ENCODE results near the gene RAB3B.
A peak's percentile ranks its signal among the peaks of the same experiment; 100 is the strongest.
"Not testable (repeated sequence)": the region's sequence is repeated elsewhere in the genome, so short reads cannot be mapped to it uniquely, and the experiment has no call there.

The RAB3B gene, protein sequence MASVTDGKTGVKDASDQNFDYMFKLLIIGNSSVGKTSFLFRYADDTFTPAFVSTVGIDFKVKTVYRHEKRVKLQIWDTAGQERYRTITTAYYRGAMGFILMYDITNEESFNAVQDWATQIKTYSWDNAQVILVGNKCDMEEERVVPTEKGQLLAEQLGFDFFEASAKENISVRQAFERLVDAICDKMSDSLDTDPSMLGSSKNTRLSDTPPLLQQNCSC

DNA sequence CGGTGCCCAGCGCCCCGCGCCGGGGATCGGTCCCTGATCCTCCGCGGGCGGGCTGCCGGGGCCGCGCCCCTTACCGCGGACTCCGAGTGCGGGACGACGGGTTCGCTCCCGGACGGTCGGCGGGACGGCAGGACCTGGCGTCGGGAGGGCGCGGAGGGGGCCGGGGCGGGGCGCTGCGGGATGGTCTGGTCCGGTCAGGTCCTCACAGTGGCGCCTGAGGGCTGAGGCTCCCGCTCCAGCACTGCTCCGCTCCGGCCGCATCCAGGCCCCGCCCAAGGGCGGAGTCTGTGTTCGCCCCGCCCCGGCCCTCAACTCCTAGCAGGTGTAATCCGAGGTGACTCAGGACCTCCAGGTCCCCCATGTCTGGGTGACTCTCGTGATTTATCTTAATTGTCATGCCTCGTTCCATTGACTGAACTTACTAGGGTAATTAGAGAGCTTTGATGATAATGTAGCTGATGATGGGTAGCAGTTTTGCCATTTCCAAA is at the start of gene RAB3B:
RAB3B (minus strand) TSS at position 223 of the 488 bp plus-strand sequence. CDS start 13,583 bp downstream, outside the sequence.
- DNase-seq (ENCODE audit: low spot score): no peak

DNA sequence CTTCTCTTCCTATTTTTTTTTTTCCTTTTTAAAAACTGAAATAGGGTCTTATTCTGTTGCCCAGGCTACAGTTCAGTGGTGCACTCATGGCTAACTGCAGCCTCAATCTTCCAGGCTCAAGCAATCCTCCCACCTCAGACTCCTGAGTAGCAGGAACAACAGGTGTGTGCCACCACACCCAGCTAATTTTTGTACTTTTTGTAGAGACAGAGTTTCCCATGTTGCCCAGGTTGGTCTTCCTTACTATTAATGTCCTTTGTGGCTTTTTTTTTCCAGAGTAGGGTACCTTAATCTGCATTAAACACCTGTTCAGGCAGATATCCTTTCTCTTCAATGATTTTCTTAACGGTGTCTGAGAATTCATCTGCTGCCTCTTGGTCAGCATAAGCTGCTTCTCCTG is 47.4 kb upstream of the RAB3B start:
- no peak for DNase-seq (ENCODE audit: low spot score)

DNA sequence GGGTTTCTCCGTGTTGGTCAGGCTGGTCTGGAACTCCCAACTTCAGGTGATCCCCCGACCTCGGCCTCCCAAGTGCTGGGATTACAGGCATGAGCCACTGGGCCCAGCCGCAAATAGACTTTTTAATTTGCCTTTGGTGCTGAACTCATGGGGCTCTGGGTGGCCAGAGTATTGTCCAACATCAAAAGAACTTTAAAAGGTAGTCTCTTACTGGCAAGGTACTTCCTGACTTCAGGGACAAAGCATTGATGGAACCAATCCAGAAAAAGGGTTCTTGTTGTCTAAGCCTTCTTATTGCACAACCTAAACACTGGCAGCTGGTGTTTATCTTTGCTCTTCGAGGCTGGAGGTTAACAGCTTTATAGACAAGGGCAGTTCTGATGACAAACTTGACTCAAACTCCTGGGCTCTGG is 46.9 kb upstream of the RAB3B start:
- no peak for DNase-seq (ENCODE audit: low spot score)

DNA sequence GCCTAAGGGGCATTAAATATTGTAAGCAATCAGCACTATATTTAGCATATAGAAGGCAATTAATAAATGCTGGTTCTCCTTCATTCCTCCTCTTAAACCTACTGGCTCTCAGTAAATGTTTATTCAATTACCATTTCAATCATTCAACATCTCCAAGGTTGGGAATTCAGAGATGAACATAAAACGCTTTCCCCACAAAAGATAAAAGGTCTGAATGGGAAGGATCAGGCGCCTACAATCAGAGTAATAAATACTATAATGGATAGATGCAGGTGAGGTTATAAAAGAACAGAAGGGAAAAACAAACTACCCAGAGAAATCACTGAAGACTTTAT is 43.5 kb upstream of the RAB3B start:
- DNase-seq (ENCODE audit: low spot score): no peak

DNA sequence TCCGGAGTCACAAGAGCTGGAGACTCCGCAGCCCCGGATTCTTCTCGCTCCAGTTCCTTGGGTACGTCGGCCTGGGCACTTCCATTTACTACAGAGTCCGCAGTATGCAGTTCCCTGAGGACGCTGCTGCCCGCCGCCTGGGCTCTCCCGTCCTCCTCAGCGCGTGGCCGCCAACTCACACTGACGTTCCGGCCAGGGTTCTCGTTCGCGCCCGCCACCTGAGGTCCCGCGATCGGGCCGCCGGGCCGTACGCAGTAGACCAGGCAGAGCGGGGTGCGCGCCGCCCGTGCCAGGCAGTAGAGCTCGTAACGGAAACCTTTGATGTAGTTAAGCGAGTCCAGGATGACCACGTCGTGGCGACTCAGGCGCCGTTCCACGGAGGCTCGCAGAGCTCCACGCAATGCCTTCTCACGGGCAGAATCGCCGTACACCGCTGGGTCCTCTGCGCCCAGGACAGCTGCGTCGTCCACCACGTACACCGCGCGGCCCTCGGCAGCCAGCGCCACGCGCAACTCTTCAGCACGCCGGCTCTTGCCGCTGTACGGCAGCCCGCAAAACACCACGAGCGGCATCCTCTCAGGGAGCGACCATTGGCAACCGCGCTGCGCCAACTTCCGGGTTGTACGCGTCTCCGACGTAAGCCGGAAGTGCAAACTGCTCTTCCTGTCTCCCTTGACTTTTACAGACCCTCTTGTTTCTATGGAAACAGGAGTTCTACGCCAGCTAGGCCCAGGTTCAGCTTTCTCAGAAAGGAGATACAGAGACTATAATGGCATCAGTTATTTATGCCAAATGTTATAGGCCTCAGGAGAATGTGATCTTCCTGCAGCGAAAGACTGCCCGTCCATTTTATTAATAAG is 42.9 kb upstream of the RAB3B start, which contains the start of gene KTI12:
KTI12 (minus strand) TSS at position 621 of the 860 bp plus-strand sequence; CDS start at position 572, 49 bp downstream.
- peak; percentile 90 for DNase-seq (ENCODE audit: low spot score)

DNA sequence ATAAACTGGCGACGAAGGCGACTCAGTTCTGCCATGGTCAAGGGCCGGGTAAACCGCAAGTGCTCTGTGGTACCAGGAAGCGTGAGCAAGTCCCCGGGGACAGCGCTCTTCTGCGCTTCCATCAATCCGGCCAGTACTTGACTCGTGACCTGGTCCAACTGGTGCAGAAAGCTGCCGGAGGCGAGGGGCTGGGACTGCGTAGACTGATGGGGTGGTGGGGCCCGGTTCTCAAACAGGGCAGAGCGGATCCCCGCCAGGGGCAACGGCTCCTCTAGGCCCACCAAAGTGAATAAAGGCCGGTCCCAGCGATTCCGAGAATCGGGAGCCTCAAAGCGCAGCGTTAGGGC is 42.3 kb upstream of the RAB3B start:
- DNase-seq (ENCODE audit: low spot score): peak; percentile 66

DNA sequence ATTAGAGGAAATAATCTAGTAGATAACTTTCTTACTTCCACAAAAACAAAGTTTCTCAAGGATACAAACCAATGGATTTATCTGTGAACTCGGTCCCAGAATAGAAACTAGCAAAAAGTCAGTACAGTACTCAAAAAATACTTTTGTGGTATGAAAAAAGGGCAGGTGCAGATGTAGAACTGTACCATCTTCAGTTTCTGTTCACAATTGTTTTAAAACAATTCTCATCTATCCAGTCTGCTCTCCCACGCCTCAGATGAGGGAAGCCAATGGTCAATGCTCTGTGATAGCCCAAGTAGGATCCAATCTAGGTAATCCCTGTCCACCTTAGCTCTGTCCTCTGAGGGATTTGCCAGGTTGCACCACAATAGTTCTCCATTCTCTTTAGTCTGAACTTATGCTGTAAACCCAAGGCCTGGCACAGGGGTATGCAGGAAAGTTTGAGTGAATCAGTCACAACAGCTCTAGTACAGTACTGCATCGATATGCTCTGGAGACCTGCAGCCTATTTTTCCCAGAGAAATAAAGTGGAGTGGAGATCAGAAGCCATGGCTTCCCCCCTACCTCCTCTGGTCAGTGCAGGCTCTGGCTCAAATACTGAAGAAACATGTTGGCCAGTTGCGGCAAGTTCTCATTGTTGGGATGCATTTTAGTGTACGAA is 41.8 kb upstream of the RAB3B start:
- DNase-seq (ENCODE audit: low spot score): no peak

DNA sequence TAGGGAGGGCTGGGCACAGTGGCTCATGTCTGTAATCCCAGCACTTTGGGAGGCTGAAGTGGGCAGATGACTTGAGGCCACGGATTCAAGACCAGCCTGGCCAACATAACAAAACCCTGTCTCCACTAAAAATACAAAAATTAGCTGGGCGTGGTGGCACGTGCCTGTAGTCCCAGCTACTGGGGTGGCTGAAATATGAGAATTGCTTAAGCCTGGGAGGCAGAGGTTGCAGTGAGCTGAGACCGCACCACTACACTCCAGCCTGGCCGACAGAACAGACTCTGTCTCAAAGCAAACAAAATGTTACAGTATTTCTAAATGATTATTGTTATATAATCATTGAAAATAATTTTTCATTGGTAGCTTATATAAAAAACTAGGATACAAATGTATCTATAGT is 38.3 kb upstream of the RAB3B start:
- not testable (repeated sequence) for DNase-seq (ENCODE audit: low spot score)

DNA sequence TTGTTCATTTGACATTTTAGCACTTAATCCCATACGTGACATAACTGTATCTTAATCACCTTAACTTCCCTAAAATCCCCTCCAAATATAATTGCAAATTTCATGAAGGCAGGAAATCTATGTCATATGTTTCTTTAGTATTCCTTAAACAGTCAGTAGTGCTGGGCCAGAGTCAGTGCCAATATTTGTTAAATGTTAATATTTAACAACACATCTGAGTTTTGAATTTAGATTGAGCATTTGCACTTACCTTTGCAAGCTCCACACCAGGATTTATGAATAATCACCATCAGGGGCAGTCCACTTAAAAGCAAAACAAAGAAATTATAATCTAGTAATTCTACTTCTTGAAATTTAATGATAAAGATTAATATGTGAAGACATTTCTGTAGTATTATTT is 37.8 kb upstream of the RAB3B start:
- DNase-seq (ENCODE audit: low spot score): no peak

DNA sequence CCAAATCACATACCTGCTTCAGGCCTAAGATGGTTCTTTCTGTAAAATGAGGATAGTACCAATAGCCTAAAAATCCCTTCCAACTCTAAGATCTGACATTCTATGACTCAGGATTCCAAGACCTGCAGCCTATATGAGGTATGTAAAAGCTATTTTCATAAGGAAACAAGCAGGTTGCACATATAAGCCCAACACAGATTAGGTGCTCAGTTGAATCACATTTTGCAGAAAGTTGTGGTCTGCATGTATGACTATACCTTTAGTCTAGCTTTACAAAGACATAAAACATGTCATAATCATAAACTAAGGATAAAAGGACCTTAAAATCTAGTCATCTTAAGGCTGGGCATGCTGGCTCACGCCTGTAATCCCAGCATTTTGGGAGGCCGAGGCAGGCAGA is 35.8 kb upstream of the RAB3B start:
- no peak for DNase-seq (ENCODE audit: low spot score)

DNA sequence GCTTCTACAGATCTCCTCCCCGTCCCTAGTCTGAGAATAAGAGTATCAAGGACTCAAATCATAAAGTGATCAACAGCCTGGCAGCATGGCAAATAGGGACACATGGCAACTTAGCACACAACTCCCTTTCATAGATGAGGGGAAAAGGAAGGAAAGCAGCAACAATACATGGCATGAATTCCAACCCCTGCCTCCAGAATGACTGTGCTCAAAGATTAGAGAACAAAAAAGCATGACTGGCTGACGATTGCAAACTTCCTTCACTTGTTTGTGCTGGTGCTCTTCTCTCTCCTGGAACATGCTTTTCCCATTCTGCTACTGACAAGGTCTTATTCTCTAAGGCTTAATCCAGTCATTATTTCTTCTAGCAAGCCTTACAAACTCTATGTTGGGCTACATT is 31.6 kb upstream of the RAB3B start:
- no peak for DNase-seq (ENCODE audit: low spot score)

DNA sequence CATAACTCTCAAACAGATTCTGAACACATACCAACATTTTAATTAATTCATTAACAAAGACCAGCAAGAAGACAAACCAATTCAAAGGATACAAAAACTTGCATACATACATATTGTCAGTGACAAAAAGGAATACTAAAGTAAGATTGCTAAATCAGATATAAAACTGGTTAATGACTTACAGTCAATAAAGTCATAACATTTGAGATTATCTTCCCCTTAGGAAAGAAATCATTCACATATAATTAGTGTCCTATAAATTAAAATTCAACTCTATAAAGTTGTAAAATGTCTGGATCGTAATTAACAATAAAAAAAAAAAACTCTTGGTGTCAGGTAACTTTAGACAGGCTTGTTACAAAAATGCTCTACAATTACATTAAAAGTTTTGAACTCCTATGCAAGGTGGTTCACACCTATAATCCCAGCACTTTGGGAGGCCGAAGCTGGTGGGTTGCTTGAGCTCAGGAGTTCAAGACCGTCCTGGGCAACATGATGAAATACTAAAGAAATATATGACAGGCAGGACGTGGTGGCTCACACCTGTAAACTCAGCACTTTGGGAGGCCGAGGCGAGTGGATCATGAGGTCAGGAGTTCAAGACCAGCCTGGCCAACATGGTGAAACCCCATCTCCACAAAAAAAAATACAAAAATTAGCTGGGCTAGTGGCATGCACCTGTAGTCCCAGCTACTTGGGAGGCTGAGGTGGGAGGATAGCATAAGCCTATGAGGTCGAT is 17.7 kb upstream of the RAB3B start:
- no peak for DNase-seq (ENCODE audit: low spot score)

DNA sequence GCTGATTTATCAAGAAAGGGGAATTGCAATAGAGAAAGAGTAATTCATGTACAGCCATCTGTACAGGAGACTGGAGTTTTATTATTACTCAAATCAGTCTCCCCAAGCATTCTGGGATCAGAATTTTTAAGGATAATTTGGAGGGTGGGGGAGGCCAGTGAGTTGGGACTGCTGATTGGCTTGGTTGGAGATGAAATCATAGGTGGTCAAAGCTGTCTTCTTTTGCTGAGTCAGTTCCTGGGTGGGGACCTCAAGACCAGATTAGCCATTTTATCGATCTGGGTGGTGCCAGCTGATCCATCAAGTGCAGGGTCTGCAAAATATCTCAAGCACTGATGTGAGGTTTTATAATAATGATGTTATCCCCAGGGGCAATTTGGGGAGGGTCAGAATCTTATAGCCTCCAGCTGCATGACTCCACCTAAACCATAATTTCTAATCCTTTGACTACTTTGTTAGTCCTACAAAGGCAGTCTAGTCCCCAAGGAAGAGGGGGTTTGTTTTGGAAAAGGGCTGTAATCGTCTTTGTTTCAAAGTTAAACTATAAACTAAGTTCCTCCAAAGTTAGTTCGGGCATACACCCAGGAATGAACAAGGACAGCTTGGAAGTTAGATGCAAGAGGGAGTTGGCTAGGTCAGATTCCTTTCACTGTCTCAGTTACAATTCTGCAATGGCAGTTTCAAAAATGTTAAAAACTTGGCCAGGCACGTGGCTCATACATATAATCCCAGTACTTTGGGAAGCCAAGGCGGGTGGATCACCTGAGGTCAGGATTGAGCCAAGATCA is 16.9 kb upstream of the RAB3B start:
- DNase-seq (ENCODE audit: low spot score): no peak

DNA sequence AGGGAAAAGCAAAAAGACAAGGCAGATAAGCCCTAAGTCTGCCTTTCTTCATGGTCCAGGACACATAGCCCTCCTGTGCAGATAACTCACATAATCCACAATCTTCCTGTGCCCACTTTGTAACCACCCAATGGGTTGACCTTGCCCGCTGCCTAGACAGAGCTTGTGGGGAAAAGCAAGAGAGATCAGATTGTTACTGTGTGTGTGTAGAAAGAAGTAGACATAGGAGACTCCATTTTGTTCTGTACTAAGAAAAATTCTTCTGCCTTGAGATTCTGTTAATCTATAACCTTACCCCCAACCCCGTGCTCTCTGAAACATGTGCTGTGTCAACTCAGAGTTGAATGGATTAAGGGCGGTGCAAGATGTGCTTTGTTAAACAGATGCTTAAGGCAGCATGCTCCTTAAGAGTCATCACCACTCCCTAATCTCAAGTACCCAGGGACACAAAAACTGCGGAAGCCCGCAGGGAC is 15.6 kb upstream of the RAB3B start:
- DNase-seq (ENCODE audit: low spot score): not testable (repeated sequence)

DNA sequence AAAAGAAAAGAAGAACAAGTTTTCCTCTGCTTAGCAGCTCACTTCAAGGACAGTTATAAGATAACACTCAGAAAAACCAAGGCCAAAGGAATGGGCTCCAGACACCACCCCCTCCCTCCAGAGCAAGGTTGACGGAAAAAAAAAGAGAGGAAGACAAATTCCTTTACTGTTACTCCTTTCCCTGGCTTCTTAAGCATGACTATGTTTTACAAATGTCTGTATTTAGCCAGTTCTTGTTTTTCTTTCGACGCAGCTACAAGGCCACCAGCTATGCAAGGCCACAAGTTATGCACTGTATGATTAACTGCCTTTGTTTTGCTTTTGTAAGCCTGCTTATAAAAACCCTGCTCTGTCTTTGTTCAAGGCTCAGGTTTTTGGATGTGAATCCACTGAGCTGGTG is 15.0 kb upstream of the RAB3B start:
- not testable (repeated sequence) for DNase-seq (ENCODE audit: low spot score)

DNA sequence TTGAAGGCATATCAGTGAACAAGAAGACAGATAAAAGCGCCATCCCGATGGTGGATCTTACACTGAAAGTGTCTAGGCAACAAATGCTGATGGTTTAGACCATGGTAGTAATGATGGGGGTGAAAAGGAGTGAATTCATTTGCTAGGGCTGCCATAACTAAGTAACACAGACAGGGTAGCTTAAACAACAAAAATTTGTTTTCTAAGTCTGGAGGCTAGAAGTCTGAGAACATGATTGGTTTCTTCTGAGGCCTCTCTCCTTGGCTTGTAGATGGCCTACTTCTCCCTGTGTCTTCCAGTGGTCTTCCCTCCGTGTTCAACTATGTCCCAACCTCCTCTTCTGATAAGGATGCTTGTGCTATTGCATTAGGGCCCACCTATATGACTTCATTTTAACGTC is 13.4 kb upstream of the RAB3B start:
- DNase-seq (ENCODE audit: low spot score): no peak

DNA sequence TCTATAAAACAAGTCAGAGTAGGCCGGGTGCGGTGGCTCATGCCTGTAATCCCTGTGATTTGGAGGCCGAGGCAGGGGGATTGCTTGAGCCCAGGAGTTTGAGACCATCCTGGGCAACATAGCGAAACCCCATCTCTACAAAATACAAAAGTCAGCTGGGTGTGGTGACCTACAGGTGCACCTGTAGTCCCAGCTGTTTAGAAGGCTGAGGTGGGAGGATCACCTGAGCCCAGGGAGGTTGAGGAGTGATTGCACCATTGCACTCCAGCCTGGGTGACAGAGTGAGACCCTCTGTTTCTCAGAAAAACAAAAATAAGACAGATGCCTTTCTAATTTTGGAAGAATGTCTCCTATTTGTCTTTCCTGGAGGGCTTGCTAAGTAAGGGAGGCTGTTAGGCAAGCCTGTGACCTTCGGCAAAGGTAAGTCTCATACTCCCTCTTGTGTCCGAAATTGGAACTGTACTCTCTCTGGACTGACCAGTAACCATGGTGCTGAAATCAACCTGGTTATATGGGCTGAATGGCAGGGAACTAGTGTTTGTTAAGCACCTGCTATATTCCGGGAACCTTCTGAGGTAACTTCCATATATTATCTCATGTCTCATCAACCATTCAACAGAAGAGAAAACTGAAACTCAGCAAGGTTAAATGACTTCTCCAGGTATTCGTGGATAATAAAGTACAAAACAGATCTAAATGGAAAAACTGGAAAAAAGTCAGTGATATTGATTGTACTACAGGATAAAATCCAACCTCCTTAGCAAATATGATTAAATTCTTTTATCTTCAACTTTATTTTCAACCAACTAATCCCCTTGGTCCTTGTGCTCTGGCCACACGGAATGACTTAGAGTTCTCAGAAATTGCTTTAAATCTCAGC is 11.8 kb upstream of the RAB3B start:
- DNase-seq (ENCODE audit: low spot score): no peak

DNA sequence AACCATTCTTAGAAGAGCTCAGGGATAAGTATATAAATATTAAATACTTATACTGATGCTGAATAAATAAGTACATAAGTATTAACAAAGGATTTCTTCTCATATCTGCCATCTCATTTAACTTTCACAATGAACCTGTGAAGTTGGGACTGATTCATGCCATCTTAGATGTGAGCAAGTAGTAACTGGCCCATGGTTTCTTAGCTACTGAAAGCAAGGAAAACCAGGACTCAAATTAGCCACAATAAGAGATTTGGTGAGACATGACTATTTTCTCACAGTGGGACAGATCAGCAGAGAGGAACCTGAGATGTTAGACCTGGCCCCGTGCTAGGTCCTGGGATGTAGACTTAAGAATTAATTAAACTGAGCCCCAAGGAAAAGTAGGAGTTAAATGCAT is 8.2 kb upstream of the RAB3B start:
- DNase-seq (ENCODE audit: low spot score): no peak

DNA sequence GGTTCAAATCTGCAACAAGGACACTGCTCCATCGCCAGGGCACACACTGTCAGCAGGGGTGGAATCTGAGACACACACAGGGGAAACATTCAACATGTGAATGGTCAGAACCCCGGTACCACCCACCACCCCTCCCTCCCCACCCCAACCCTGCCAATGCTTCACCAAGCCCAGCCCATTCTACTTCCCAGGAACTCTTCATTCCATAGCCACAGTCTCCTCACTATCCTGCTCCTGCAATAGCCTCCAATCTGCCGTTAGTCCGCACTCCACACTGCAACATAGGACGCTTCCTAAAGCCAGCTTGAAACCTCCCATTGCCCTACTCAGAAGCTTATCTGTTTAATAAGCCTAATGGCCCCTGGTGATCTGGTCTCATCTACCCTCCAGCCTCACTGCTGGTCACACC is 7.5 kb upstream of the RAB3B start:
- no peak for DNase-seq (ENCODE audit: low spot score)
